HG03575 (cell line): ENCODE measurements around the gene CNN3.

Experiments used
- ATAC-seq: cut with Tn5 transposase; IDR thresholded peaks from one replicate; pipeline ENCODE4 v1.9.1; 2021; ENCODE audit not compliant: unreplicated experiment, insufficient number of reproducible peaks, low FRiP score; ENCODE audit errors: extremely low read depth

Gene CNN3

DNA sequence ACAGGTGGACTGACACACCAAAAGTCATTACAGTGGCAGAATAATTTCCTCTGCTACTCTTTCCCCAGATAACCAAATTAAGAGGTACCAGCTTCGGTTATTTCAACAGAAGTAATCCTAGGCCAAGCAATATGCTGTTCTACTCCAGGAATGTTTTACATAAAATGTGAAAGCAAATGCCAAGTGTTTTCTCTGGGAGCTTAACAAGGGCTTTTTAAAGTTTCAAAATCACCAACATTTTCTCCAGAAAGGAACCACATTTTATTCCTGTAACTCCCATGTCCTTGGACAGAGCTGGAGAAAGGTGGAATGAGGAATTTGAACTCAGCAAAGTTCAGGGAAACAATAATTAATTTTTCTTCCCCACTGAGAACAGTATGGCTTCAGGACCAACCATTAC is 27.2 kb downstream of the CNN3 start:
- ATAC-seq = no peak

DNA sequence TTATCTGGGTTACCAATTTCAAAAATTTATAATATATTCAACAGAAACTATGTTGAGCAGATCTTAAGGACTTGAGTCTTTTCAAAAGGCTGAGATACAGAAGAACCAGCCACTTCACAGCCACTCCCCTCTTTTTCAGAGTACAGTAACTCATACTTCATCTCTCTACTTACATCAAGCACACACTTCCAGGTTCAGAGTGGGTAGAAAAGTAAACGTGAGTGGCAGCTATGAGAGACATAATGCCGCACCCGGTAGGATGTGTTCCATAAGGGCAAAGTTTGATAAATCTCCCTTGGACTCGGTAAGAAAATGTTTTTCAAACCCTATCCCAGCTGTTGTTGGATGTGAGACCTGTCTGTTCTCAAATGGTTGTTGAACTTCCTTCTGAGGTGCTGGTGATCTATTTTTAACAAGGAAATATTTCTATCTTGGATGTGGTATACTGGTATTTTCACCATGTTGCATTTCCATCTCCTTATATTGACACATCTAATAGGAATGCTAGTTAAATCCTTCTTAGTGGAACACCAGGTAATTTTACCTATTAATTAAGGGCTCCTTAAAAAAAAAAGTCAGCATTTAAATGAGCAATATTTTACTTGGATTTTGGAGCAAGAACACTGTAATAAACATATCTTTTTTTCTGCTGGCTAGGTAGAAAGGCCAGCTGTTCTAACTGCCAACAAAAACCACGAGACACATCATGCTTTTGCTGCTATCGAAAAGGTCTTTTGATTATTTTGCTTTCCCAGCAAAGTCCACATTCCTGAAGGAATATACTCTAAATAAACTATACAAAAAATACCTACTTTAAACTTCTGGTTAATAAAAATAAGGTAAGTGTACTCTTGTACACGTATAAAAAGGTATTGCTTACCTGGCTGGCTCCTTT is 28.2 kb downstream of the CNN3 start:
- no peak for ATAC-seq

DNA sequence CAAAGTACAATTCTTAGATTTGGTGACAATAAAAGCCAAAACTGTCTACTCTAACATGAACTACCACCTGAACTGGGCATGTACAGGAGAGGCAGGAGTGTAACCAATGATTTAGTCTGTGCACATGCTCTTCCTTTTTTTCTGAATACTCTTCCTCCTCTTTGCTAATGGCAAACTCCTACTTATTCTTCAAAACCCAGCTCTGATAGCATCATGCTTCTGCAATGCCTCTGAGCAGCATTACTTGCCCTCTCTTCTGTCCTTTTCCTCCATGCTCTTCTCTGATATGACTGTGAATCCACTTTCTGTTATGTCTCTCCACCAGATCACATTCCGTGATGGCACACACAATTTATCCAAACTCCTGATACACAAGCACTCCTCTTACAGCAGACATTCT is 31.4 kb downstream of the CNN3 start:
- ATAC-seq = no peak

DNA sequence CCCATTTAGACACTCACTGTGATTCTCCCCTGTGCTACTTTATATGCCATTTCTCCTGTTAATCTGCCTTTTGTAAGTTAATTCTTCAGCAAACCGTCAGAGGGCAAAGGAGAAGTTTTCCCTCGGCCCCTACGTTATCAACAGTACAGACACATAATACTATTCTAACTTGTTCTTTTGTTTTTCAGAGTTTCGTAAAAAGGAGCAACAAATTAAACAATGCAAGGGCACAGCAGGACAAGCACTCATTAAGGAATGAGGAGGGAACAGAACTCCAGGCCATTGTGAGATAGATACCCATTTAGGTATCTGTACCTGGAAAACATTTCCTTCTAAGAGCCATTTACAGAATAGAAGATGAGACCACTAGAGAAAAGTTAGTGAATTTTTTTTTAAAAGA is 32.3 kb downstream of the CNN3 start:
- ATAC-seq = no peak

DNA sequence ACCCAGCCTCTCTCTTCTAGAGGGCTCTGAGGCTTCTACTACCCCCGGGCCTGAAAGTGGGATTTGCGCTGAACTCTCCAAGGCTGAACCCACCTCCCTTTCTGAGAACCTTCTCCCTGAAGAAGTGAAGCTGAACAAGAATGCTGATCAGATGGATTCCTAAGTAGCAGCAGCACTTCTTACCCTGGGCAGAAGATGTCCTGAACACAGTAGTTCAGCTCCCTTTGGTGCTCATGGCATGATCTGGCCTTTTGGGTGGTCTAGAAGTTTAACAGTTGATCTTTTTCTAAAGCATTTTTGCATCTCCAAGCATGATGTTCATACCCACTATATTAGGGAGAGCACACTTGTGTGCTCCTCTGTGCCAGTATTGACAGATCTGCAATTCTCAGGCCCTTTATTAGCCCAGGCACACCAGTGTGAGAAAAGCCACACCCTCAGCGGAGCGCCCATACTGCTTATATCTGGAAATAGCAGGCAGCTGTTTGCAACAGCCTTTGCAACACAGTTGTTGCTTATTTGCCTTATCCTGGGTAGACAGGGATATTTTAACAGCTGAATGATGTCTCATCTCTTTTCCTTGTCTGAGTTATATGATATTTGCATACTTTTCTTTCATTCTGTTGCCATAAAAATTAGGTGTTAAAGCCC is 34.2 kb downstream of the CNN3 start:
- ATAC-seq = no peak

DNA sequence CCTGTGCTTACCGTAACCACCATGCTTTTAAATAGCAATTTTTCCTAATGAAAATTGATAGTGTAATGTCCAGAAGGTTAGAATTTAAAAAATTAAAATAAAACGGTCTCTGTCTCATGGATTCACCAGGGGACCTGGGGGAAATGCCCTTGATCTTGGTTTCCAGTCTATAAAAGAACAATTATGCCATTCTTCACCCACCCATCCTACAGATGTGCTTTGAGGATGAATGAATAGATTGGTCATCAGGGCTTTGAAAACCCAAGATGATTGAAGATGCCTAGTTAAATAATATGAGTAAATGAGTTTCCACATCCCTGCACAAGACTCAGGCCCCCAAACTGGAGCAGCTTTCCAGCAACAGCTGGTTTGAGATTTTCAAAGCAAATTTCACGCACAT is 38.7 kb downstream of the CNN3 start:
- ATAC-seq = no peak

DNA sequence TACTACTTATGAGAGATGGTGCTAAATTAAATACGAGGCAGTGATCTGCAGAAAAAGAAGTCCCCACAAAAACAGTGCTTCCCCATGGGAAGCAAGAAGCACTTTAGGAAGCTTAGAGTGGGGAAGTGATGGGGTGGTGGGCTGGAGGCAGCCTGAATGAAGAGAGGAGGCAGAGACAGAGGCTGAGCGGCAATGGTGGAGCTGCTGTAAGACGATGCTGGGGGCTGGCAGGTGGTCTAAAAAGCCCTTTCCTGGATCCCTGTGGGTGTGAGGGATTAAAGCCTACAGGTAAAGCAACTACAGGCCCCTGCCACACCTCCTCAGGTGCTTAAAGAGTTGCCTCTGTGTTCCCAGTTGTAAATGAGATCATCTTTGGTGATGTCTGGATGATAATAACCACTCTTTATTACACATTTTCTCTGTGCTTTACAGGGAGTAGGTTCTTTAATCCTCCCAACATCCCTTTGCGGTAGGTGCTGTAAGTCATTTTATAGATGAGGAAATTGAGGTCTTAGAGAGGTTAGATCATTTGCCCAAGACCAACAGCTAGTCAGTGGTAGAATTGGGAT is 39.2 kb downstream of the CNN3 start:
- no peak for ATAC-seq

DNA sequence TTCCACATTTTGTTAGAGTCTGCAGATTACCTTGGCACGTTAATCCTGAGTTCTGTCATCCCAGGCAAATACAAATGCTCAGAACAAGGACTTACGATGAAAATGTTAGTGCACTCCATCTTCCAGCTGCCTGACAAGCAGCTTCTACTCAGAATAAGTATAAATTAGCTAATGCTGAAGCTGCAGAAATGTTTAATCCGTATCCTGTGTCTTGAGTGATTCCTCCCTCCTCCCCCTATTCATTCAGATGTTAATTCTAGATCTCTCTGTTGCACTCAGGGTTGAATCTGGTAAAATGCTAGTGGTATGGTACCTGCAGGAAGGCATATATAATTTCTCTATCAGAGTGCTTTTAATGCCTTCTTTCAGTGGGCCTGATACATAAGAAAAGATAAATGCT is 39.8 kb downstream of the CNN3 start:
- ATAC-seq = no peak

DNA sequence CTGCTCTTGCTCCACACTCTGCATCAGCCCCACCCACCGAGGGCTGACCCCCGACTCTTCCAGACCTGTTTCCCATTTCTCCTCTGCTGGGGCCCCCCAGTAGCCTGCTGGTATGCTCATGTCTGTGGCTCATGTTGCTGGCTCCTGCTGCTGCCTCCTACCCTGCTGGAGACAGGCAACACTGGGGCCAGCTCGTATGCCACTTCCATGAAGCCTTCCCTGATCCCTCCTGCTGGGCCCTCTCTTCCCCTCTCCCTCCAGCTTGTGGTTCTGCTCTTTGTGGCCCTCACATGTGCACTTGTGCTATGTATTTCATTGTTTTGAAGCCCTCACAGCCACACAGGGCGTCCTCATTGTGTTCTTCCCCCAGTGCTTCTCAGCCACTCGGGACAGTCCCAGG is 40.5 kb downstream of the CNN3 start:
- ATAC-seq = no peak

DNA sequence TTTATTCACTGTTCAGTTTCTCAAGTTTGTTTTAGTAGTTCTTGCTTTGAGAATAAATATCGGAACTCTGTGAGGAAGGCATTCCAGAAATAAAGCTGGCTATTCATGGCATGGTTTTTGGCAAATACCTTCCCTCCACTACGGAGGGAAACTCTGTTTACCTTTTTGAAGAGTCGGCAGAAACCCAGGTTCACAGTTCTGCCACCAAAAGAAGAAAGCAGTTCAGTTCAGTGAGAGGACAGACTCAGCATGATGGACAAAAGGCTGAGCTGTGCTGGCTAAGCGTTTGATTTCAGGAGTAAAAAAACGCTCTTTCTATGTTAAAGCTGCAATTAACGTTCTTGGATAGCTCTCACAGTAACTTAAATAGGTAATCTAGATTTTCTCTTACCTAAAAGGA is 42.4 kb downstream of the CNN3 start:
- no peak for ATAC-seq

DNA sequence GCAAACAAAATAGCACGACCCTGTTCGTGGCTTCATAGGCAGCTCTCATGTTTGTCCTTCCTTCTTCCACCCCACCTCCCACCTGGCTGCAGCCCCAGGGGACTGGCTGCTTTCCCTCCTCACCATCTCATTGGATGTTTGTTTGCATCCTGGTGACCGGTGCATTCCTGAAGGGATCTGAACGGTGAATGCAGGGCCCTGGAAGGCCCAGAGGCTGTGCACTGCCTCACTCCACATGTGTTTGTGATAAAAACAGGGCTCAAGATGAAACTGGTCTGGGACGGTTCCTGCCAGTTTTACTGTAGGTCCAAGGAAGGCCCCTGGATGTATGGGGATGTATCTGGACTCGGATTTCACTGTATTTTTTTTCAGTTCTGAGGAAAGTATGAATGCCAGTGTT is 42.8 kb downstream of the CNN3 start:
- ATAC-seq = no peak

DNA sequence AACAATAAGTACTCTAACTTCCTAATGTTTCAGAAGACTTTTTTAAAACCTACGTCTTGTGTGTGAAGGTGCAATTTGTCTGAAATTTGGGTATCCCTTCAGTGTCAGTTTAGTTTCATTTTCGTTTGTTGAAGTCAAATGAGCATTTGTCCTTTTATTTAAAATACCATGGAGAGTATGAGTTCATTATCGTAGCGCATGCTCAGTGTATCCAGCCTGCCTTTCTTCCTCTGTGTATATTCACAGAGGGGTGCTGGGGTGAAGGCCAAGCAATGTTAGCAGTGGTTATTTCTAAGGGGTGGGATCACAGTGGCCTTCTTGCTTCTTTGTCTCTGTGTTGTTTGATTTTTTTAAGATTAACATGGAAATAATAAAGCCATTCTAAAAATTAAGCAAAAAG is 43.2 kb downstream of the CNN3 start:
- no peak for ATAC-seq

DNA sequence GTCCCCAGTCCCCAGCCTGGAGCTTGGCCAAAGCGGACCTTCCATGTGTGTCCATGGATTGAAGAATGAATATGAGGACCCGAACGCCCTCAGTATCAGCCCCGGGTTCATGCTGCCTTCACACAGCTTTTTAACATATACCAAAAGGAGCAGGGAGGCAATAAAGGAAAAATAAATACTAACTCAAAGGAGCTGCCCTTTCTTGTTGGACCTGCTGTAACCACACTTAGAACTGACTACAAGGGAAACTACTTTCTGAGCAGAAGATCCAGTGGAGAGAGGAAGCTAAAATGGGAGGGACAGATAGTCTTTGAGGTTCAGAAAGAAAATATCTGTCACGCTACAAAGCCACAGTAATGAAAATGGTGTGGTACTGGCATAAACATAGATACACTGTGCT is 48.6 kb downstream of the CNN3 start:
- ATAC-seq = no peak

DNA sequence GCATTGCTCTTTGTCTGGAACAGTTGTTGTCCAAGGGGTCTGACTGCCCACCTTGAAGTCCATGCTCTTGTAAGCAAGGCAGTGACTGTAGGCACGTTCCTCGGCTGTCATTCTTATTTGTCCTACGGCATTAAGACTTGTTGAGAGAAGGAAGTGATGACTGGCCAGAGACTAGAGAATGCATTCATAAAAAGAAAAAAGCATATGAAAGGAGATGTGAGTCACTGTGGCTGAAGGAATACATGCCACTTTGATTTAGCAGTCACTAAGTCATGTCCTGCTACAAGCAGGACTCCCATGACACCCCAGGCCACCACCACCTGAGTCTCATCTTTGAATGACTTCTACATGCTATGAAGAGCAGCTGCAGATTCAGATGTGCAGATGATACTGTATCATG is 50.5 kb downstream of the CNN3 start:
- ATAC-seq = no peak

DNA sequence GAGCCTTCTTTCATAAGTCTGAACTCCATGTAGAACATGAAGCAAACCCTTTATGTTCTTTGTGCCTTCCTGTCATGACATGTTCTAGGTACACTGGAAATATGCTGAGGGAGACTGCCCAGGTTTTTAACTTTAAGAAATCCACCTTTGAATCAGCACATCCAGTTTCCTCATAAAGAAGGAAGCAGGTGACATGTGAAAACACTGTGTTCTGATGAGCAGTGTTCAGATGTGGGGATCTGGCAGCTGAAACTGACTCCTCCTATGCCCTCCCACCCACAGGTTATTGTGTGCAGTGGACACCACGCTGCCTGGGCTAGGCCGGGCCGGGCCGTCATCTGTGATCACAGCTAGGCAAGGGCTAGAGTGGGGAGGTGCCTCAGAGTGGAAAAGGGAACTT is 51.1 kb downstream of the CNN3 start:
- no peak for ATAC-seq

DNA sequence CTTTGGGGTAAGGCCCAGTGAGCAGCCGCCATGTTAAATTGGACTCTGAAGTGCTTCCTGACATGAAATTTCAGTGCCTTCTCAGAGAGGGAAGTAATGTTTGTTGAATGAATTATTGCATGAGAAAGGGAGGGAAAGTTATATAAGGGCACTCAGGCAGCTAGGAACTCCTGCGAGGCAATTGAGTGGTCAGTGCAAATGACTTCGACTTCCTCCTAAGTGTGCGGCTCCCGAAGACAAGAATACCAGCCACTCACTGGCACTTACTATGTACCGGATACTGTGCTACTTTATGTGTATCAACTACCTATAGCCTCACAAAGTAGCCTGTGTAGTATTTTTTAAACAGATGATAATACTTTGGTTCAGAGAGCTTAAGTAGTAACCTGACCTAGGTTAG is 52.5 kb downstream of the CNN3 start:
- no peak for ATAC-seq

DNA sequence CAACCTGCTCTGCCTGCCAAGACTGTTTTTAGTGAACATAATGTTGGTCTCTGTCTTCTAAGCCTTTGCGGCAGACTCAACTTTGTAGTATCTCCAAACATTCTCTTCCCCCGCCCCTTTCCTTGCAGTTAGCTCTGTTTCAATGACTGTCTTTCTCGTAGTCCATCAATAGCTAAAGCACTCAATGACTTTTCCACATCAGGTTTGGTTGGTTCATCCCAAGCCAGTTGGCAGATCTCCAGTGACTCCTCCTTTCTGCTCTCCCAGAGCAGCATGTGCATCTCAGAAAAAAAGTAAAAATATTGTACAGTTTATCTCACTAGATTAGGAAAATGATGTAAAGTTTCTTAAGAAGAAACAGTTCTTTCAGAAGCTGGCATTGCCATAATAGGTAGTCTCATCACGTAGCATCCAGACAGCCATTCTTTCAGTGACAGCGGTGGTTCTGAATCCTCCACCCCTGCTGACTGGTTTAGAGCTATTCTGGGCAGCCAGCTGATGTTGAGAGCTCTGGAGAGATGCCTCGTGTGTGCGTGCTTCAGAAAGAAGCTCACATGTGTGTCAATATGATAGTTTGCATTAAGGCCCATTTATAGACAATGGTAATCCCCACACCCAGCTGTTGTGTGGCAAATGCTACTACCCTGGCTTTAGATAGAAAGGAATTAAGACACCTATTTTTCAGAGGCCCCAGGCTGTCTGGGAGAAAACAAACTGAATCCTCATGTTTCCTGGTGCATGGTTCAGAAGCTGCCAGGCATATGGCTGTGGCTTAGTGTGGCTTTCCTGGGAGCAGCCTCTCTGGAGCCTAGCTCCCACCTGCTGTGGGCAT is 53.2 kb downstream of the CNN3 start:
- ATAC-seq = no peak

DNA sequence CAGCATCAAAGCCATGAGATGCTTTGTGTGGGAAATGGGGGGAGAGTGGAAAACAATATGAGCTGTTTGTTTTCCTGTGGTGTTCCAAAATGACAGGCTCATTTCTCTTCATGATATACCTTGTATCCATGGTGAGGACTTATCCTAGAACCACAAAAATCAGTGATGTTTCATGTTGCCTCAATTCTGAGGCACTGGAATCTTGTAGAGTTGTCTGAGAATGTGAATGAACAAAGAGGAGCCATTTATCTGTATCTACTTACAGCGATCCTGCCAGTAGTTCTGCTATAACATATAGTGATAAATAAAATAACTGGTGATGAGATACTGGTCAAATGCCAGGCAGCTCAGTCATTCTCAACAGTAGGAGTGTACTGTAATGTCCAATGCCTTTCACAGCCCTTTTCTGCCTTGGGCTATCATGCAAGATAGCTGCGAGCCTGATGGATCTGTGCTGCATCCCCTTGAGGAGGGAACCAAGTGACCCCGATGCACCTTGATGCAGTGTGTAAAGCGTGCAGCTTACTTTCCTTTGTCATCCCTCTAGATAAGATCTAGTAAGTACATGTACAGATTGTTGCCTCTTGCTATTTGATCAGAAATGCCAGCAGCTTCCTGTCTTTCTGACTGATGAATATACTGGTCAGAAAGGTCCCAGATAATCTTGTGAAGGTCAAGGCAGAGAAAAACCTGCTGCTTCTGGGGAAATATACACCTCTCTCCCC is 54.0 kb downstream of the CNN3 start:
- no peak for ATAC-seq

DNA sequence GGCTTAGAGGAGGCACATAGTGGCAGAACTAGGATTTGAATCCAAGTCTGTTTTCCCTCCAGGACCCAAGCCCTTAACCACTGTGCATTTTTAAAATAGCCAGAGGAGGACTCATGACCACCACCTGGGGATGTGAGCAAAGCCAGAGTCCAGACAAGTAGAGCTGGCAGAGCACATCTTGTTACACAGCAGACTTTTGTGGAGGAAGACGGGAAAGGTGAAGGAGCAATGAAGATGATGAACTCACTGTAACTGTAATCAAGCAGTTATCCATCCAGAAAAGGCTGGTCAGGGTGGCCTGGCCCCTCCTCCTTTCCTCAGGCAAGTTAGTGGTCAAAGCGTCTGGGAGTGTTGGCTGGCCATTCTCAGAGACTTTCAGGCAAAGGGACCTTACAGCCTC is 55.9 kb downstream of the CNN3 start:
- no peak for ATAC-seq
